GM23338 (cell line): Measurements from ENCODE around the gene NSL1. TPM values are rescaled to one million over a fixed set of nuclear protein-coding genes. Genes with fewer than 3 reads are reported as not detected.
"Not testable (repeated sequence)": the region's sequence is repeated elsewhere in the genome, so short reads cannot be mapped to it uniquely, and the experiment has no call there.

Source experiments
- ATAC-seq: fragments of 200-7000 bp; cut with Tn5 transposase; 3 replicates; pipeline ENCODE4 v1.9.1; 2020
- DNase-seq: peaks from one replicate; pipeline ENCODE4 v3.0.0-alpha.2; 2015; ENCODE audit warnings: low spot score
- H2AFZ ChIP-seq: fragments of 200-600 bp; sonication (generic); 2 replicates; pipeline ENCODE4 v1.8.0; 2016; ENCODE audit warnings: antibody characterized with exemption, mild to moderate bottlenecking, moderate library complexity
- H3F3A ChIP-seq: fragments of 200-600 bp; sonication (generic); replicated peaks from 2 replicates; pipeline ENCODE4 v1.8.0; 2017; ENCODE audit warnings: antibody characterized with exemption, mixed run types, low read depth
- H3K27ac ChIP-seq: fragments of 200-600 bp; sonication (generic); 2 replicates; pipeline ENCODE4 v1.6.1; 2016; ENCODE audit warnings: low read depth
- H3K27me3 ChIP-seq: fragments of 200-600 bp; sonication (generic); 2 replicates; pipeline ENCODE4 v1.8.0; 2016; ENCODE audit warnings: mild to moderate bottlenecking, mixed run types, moderate library complexity; ENCODE audit not compliant: insufficient read depth
- H3K36me3 ChIP-seq: fragments of 200-600 bp; sonication (generic); 2 replicates; pipeline ENCODE4 v1.8.0; 2016; ENCODE audit warnings: mild to moderate bottlenecking; ENCODE audit not compliant: insufficient read depth
- H3K4me1 ChIP-seq: fragments of 200-600 bp; sonication (generic); 2 replicates; pipeline ENCODE4 v1.8.0; 2016; ENCODE audit warnings: mild to moderate bottlenecking, moderate library complexity; ENCODE audit not compliant: insufficient read depth
- H3K4me2 ChIP-seq: fragments of 200-600 bp; sonication (generic); 2 replicates; pipeline ENCODE4 v1.7.1; 2017; ENCODE audit warnings: mixed run types
- H3K4me3 ChIP-seq: fragments of 200-600 bp; sonication (generic); 2 replicates; pipeline ENCODE4 v1.6.1; 2016; ENCODE audit warnings: mixed run types
- H3K79me2 ChIP-seq: fragments of 200-600 bp; sonication (generic); replicated peaks from 2 replicates; pipeline ENCODE4 v1.8.0; 2017; ENCODE audit warnings: mild to moderate bottlenecking; ENCODE audit not compliant: insufficient read depth
- H3K9me2 ChIP-seq: fragments of 200-600 bp; sonication (generic); 2 replicates; pipeline ENCODE4 v1.8.0; 2017; ENCODE audit not compliant: insufficient read depth
- H4K20me1 ChIP-seq: fragments of 200-600 bp; sonication (generic); replicated peaks from 2 replicates; pipeline ENCODE4 v1.8.0; 2017; ENCODE audit warnings: mild to moderate bottlenecking; ENCODE audit not compliant: insufficient read depth
- H3K27ac Mint-ChIP-seq: 2 replicates; pipeline ENCODE4 v1.8.0; 2020; ENCODE audit warnings: inconsistent platforms, mild to moderate bottlenecking, moderate library complexity, mixed read lengths
- H3K27me3 Mint-ChIP-seq: 3 replicates; pipeline ENCODE4 v1.8.0; 2022; ENCODE audit warnings: low read depth, mild to moderate bottlenecking, moderate library complexity, mixed read lengths, inconsistent platforms; ENCODE audit not compliant: insufficient read depth, poor library complexity
- H3K36me3 Mint-ChIP-seq: 3 replicates; pipeline ENCODE4 v1.8.0; 2021; ENCODE audit warnings: low read depth, mild to moderate bottlenecking, inconsistent platforms, moderate library complexity, mixed read lengths
- H3K4me1 Mint-ChIP-seq: 3 replicates; pipeline ENCODE4 v1.8.0; 2020; ENCODE audit warnings: mild to moderate bottlenecking, inconsistent platforms, mixed read lengths
- H3K4me3 Mint-ChIP-seq: 3 replicates; pipeline ENCODE4 v1.8.0; 2021; ENCODE audit warnings: moderate library complexity, mild to moderate bottlenecking, inconsistent platforms, mixed read lengths
- H3K9me3 Mint-ChIP-seq: 3 replicates; pipeline ENCODE4 v1.8.0; 2020; ENCODE audit warnings: moderate library complexity, mild to moderate bottlenecking, inconsistent platforms, mixed read lengths
- CREB1 ChIP-seq: fragments of 250-450 bp; sonication (Bioruptor Pico); IDR thresholded peaks from 2 replicates; pipeline ENCODE4 v1.5.0; 2020; ENCODE audit warnings: low read depth, mild to moderate bottlenecking, moderate library complexity
- CTCF ChIP-seq, 2 experiments: fragments of 200-600 bp in 1 of 2; sonication (generic) in 1 of 2; conservative IDR thresholded peaks; 2 replicates each; pipeline versions ENCODE4 v1.5.1 to v1.6.1; 2016 to 2017; ENCODE audit warnings: antibody characterized with exemption in 2 of 2, low read depth in 2 of 2, mild to moderate bottlenecking in 2 of 2, moderate library complexity in 1 of 2
- ETS1 ChIP-seq: IDR thresholded peaks from 2 replicates; pipeline ENCODE4 v1.6.1; 2016; ENCODE audit warnings: antibody characterized with exemption
- EZH2 ChIP-seq: fragments of 200-600 bp; sonication (generic); IDR thresholded peaks from one replicate; pipeline ENCODE4 v1.8.0; 2017; ENCODE audit warnings: antibody characterized with exemption, mild to moderate bottlenecking, low read depth; ENCODE audit not compliant: unreplicated experiment
- NANOG ChIP-seq: IDR thresholded peaks from 2 replicates; pipeline ENCODE4 v1.6.1; 2016; ENCODE audit warnings: antibody characterized with exemption, borderline replicate concordance
- REST ChIP-seq: IDR thresholded peaks from one replicate; pipeline ENCODE4 v1.6.1; 2018; ENCODE audit warnings: antibody characterized with exemption; ENCODE audit not compliant: unreplicated experiment
- STAT1 ChIP-seq: IDR thresholded peaks from one replicate; pipeline ENCODE4 v1.6.1; 2016; ENCODE audit warnings: antibody characterized with exemption; ENCODE audit not compliant: unreplicated experiment
- ZNF114 ChIP-seq: fragments of 250-450 bp; sonication (Bioruptor Pico); IDR thresholded peaks from 2 replicates; pipeline ENCODE4 v1.5.0; 2020; ENCODE audit warnings: mild to moderate bottlenecking, moderate library complexity
- polyA plus RNA-seq: library from polyadenylated mRNA; unstranded; fragments of >200 nt; fragmentation: Nextera tagmentation; extraction: Ambion mirVana; gene quantifications from 2 replicates; pipeline ENCODE4 v1.2.1, GENCODE V29; 2016
- total RNA-seq: library from RNA; depleted of rRNA; stranded (reverse); fragments of >200 nt; shearing (Covaris generic); gene quantifications from 2 replicates; pipeline ENCODE4 v1.2.3, GENCODE V29; 2014
- TF ChIP-seq, protein P1 (sequence below): fragments of 250-450 bp; sonication (Bioruptor Pico); IDR thresholded peaks from 2 replicates; pipeline ENCODE4 v1.5.0; 2020; ENCODE audit warnings: mild to moderate bottlenecking, moderate library complexity

Gene NSL1
- total and polyA plus RNA-seq, 2 experiments from 2014 or later: 96.8 to 102 TPM

- not testable (repeated sequence) for H3K4me1 Mint-ChIP-seq, DNase-seq, H3K9me2 ChIP-seq, H3K4me1 ChIP-seq, H2AFZ ChIP-seq, H3K27me3 ChIP-seq, H3K27me3 Mint-ChIP-seq, H3K4me3 ChIP-seq, H3F3A ChIP-seq, H3K4me2 ChIP-seq, ATAC-seq, H3K4me3 Mint-ChIP-seq, H3K27ac ChIP-seq, H3K36me3 ChIP-seq
- Mint-ChIP-seq H3K9me3 (peaks cover 21% of the 10 kb centered on the region; the same call in 2 of the 3 replicates), H3K27ac (peak overlapping the region; percentile 45; the same call in 1 of the 2 replicates), H3K36me3 (peaks cover 52% of the 10 kb centered on the region)
- Histone ChIP-seq H3K79me2 (peaks cover 90% of the 10 kb centered on the region), H4K20me1 (peaks cover 22% of the 10 kb centered on the region; the same call in 1 of the 2 replicates)
These were observed 26.8 kb downstream of the NSL1 start for GRCh38 chr1:212764718-212765281.

DNA sequence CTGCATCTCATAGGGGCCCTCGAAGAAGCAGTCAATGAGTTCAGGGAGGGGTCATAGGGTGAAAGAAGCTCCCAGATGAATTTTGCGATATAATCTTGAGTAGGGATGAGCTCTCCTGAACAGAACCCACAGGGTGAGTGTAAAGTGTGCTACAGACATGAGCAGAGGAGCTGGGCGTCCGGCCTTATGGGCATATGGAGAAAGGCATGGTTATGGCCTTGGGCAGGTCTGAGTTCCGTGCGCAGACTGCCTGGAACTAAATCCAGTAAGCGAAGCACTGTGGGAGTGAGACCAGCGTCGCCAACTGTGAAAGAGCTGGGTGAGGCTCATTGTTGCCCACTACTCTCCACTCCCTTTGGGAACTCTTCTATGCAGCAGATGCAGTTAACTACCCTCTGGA lies 28.7 kb downstream of the NSL1 start:
- Histone ChIP-seq H3K4me2 (no peak overlapping the region; the same call in 1 of the 2 replicates), H3F3A (no peaks in the 10 kb centered on the region), H3K4me1 (no peaks in the 10 kb centered on the region), H3K36me3 (no peaks in the 10 kb centered on the region), H2AFZ (no peak overlapping the region), H4K20me1 (peaks cover 22% of the 10 kb centered on the region; the same call in 1 of the 2 replicates), H3K4me3 (no peak overlapping the region), H3K27me3 (no peaks in the 10 kb centered on the region), H3K9me2 (no peaks in the 10 kb centered on the region), H3K79me2 (peaks cover 90% of the 10 kb centered on the region), H3K27ac (no peak overlapping the region)
- Mint-ChIP-seq H3K4me3 (no peak overlapping the region), H3K9me3 (peaks cover 11% of the 10 kb centered on the region; the same call in 1 of the 3 replicates), H3K4me1 (peaks cover 11% of the 10 kb centered on the region), H3K27me3 (no peaks in the 10 kb centered on the region), H3K36me3 (peaks cover 33% of the 10 kb centered on the region), H3K27ac (no peak overlapping the region)
- ATAC-seq (no peak), DNase-seq (no peak)
- TF ChIP-seq CREB1 (CRISPR knock-in tag) (no peak), NANOG (no peak), ZNF114 (CRISPR knock-in tag) (no peak), CTCF (conservative IDR thresholded peaks at IDR 0.05; ENCODE audit: low read depth in 2 of 2) (no peak), STAT1 (no peak), REST (no peak), ETS1 (no peak), EZH2 (no peak)
- TF ChIP-seq, protein P1, sequence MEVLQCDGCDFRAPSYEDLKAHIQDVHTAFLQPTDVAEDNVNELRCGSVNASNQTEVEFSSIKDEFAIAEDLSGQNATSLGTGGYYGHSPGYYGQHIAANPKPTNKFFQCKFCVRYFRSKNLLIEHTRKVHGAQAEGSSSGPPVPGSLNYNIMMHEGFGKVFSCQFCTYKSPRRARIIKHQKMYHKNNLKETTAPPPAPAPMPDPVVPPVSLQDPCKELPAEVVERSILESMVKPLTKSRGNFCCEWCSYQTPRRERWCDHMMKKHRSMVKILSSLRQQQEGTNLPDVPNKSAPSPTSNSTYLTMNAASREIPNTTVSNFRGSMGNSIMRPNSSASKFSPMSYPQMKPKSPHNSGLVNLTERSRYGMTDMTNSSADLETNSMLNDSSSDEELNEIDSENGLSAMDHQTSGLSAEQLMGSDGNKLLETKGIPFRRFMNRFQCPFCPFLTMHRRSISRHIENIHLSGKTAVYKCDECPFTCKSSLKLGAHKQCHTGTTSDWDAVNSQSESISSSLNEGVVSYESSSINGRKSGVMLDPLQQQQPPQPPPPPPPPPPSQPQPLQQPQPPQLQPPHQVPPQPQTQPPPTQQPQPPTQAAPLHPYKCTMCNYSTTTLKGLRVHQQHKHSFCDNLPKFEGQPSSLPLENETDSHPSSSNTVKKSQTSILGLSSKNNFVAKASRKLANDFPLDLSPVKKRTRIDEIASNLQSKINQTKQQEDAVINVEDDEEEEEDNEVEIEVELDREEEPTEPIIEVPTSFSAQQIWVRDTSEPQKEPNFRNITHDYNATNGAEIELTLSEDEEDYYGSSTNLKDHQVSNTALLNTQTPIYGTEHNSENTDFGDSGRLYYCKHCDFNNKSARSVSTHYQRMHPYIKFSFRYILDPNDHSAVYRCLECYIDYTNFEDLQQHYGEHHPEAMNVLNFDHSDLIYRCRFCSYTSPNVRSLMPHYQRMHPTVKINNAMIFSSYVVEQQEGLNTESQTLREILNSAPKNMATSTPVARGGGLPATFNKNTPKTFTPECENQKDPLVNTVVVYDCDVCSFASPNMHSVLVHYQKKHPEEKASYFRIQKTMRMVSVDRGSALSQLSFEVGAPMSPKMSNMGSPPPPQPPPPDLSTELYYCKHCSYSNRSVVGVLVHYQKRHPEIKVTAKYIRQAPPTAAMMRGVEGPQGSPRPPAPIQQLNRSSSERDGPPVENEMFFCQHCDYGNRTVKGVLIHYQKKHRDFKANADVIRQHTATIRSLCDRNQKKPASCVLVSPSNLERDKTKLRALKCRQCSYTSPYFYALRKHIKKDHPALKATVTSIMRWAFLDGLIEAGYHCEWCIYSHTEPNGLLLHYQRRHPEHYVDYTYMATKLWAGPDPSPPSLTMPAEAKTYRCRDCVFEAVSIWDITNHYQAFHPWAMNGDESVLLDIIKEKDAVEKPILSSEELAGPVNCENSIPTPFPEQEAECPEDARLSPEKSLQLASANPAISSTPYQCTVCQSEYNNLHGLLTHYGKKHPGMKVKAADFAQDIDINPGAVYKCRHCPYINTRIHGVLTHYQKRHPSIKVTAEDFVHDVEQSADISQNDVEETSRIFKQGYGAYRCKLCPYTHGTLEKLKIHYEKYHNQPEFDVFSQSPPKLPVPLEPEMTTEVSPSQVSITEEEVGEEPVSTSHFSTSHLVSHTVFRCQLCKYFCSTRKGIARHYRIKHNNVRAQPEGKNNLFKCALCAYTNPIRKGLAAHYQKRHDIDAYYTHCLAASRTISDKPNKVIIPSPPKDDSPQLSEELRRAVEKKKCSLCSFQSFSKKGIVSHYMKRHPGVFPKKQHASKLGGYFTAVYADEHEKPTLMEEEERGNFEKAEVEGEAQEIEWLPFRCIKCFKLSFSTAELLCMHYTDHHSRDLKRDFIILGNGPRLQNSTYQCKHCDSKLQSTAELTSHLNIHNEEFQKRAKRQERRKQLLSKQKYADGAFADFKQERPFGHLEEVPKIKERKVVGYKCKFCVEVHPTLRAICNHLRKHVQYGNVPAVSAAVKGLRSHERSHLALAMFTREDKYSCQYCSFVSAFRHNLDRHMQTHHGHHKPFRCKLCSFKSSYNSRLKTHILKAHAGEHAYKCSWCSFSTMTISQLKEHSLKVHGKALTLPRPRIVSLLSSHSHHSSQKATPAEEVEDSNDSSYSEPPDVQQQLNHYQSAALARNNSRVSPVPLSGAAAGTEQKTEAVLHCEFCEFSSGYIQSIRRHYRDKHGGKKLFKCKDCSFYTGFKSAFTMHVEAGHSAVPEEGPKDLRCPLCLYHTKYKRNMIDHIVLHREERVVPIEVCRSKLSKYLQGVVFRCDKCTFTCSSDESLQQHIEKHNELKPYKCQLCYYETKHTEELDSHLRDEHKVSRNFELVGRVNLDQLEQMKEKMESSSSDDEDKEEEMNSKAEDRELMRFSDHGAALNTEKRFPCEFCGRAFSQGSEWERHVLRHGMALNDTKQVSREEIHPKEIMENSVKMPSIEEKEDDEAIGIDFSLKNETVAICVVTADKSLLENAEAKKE (CRISPR knock-in tag): no peak
